Measurements from ENCODE around the gene BARX1.
"Not testable (repeated sequence)": the region's sequence is repeated elsewhere in the genome, so short reads cannot be mapped to it uniquely, and the experiment has no call there.

The BARX1 gene

GRCh38 chr9:93965830-93966577 is 10.8 kb upstream of the BARX1 start:
- no peak for DNase-seq

GRCh38 chr9:93964685-93965084 is 9.5 kb upstream of the BARX1 start:
- DNase-seq: no peak

GRCh38 chr9:93963969-93964368 is 8.8 kb upstream of the BARX1 start:
- DNase-seq: no peak

GRCh38 chr9:93963489-93963888 is 8.3 kb upstream of the BARX1 start:
- DNase-seq: not testable (repeated sequence)

GRCh38 chr9:93962561-93963440 is 7.6 kb upstream of the BARX1 start:
- DNase-seq: peak; percentile 71

GRCh38 chr9:93962017-93962416 is 6.9 kb upstream of the BARX1 start:
- no peak for DNase-seq

- no peak for DNase-seq
Measured at GRCh38 chr9:93960971-93961841, 6.1 kb upstream of the BARX1 start.

- no peak for DNase-seq
Measured at GRCh38 chr9:93960221-93960970, 5.2 kb upstream of the BARX1 start.

- no peak for DNase-seq
Measured at GRCh38 chr9:93959739-93960154, 4.6 kb upstream of the BARX1 start.

- DNase-seq: no peak
Measured at GRCh38 chr9:93958819-93959682, 3.9 kb upstream of the BARX1 start.

- DNase-seq: no peak
Measured at GRCh38 chr9:93958121-93958818, 3.1 kb upstream of the BARX1 start.

GRCh38 chr9:93955981-93956784 is 1.0 kb upstream of the BARX1 start:
- no peak for DNase-seq

- peak; percentile 44 for DNase-seq
Measured at GRCh38 chr9:93954434-93955061, 607 bp downstream of the BARX1 start.

GRCh38 chr9:93953496-93954433 is 1.4 kb downstream of the BARX1 start:
- DNase-seq: no peak

GRCh38 chr9:93952784-93953495 is 2.2 kb downstream of the BARX1 start:
- DNase-seq: no peak

- no peak for DNase-seq
Measured at GRCh38 chr9:93952119-93952783, 2.9 kb downstream of the BARX1 start.

GRCh38 chr9:93951655-93952118 is 3.5 kb downstream of the BARX1 start:
- DNase-seq: no peak
